Right lobe of liver (tissue), 4 donors: Measurements from ENCODE around the gene PYGO1.

Experiments
- CTCF ChIP-seq, 4 donors: fragments of 200-600 bp in 3 of 4; fragments of 450-650 bp in 1 of 4; IDR thresholded peaks; one replicate each; pipeline versions ENCODE4 v1.5.1 to v1.8.0; 2016 to 2022; ENCODE audit warnings: antibody characterized with exemption in 4 of 4, mild to moderate bottlenecking in 2 of 4
- POLR2A ChIP-seq: fragments of 450-650 bp; IDR thresholded peaks from one replicate; pipeline ENCODE4 v1.6.1; 2017; ENCODE audit warnings: antibody characterized with exemption, mild to moderate bottlenecking
- donor health status: DM: no; HTN: no; CAD: no.
- donor health status: DM: no; HTN: no; CAD: no.
- donor health status: DM: no; HTN: yes; CAD: no.

GRCh38 chr15:55628369-55628730 is 40.2 kb upstream of the PYGO1 start:
- TF ChIP-seq CTCF (IDR thresholded peaks at IDR 0.05): no peak
- TF ChIP-seq POLR2A: no peak
